GOT3 (cell line): ENCODE data around the gene ARMC6.

Source experiments
- DNase-seq: peaks from one replicate; lab custom pipeline; 2025; ENCODE audit warnings: mixed read lengths; lab: John Stamatoyannopoulos, UW

The ARMC6 gene

GRCh38 chr19:19054939-19055440 lies 21.6 kb downstream of the ARMC6 start:
- DNase-seq = no peak

- no peak for DNase-seq
Measured at GRCh38 chr19:19055701-19056100, 22.3 kb downstream of the ARMC6 start.

- DNase-seq = no peak
Measured at GRCh38 chr19:19056636-19057275, 23.4 kb downstream of the ARMC6 start.

- no peak for DNase-seq
Measured at GRCh38 chr19:19057317-19057716, 23.9 kb downstream of the ARMC6 start.

- no peak for DNase-seq
Measured at GRCh38 chr19:19057720-19058119, 24.3 kb downstream of the ARMC6 start.

- DNase-seq = no peak
Measured at GRCh38 chr19:19059018-19059836, 25.8 kb downstream of the ARMC6 start.

- no peak for DNase-seq
Measured at GRCh38 chr19:19059837-19060611, 26.6 kb downstream of the ARMC6 start.

- no peak for DNase-seq
Measured at GRCh38 chr19:19061506-19061905, 28.1 kb downstream of the ARMC6 start.

- DNase-seq = no peak
Measured at GRCh38 chr19:19062454-19063182, 29.2 kb downstream of the ARMC6 start.

GRCh38 chr19:19063183-19064097 lies 30.0 kb downstream of the ARMC6 start, which contains the start of gene SLC25A42:
SLC25A42 (plus strand) TSS chr19:19063994; CDS start chr19:19096125, 32,131 bp downstream.
- peak; percentile 98 for DNase-seq

- DNase-seq = no peak
Measured at GRCh38 chr19:19064098-19064722, 30.8 kb downstream of the ARMC6 start.

- no peak for DNase-seq
Measured at GRCh38 chr19:19064811-19065745, 31.7 kb downstream of the ARMC6 start.

- DNase-seq = no peak
Measured at GRCh38 chr19:19067276-19068072, 34.1 kb downstream of the ARMC6 start.

- no peak for DNase-seq
Measured at GRCh38 chr19:19068659-19069654, 35.6 kb downstream of the ARMC6 start.

- no peak for DNase-seq
Measured at GRCh38 chr19:19071897-19072296, 38.5 kb downstream of the ARMC6 start.

GRCh38 chr19:19074196-19074882 lies 40.9 kb downstream of the ARMC6 start:
- DNase-seq = no peak
